Breast epithelium (tissue), 4 donors: ENCODE measurements around the gene GCM1. TPM values are rescaled to one million over a fixed set of nuclear protein-coding genes. Genes with fewer than 3 reads are reported as not detected.

Experiments
- DNase-seq, 2 donors: peaks; one replicate each; pipeline ENCODE4 v3.0.0-alpha.2; 2019; ENCODE audit warnings: low spot score in 2 of 2
- H3K27ac ChIP-seq, 2 donors: fragments of 200-600 bp; sonication (generic) in 1 of 2; one replicate each; pipeline ENCODE4 v1.5.1; 2016 to 2019; ENCODE audit warnings: mild to moderate bottlenecking in 1 of 2
- H3K27me3 ChIP-seq, 2 donors: fragments of 200-600 bp; sonication (generic) in 1 of 2; one replicate each; pipeline versions ENCODE4 v1.5.1 to v1.6.0; 2017 to 2019; ENCODE audit warnings: control low read depth in 1 of 2, mild to moderate bottlenecking in 1 of 2
- H3K36me3 ChIP-seq: fragments of 200-600 bp; one replicate; pipeline ENCODE4 v1.5.1; 2019
- H3K4me1 ChIP-seq, 2 donors: fragments of 200-600 bp; sonication (generic); one replicate each; pipeline ENCODE4 v1.5.1; 2016 to 2019; ENCODE audit warnings: control low read depth in 1 of 2
- H3K4me3 ChIP-seq, 3 donors: fragments of 200-600 bp; sonication (generic); 1 replicate in 2 of 3; 2 replicates in 1 of 3; pipeline ENCODE4 v1.5.1; 2016 to 2019; ENCODE audit warnings: mild to moderate bottlenecking in 3 of 3, moderate library complexity in 2 of 3
- H3K9me3 ChIP-seq, 2 donors: fragments of 200-600 bp; sonication (generic) in 1 of 2; one replicate each; pipeline ENCODE4 v1.5.1; 2016 to 2019; ENCODE audit warnings: control low read depth in 1 of 2
- CTCF ChIP-seq, 3 donors: fragments of 450-650 bp; IDR thresholded peaks; one replicate each; pipeline ENCODE4 v1.5.1; 2016 to 2017; ENCODE audit warnings: antibody characterized with exemption in 3 of 3, mild to moderate bottlenecking in 3 of 3, moderate library complexity in 3 of 3
- POLR2A ChIP-seq: fragments of 450-650 bp; IDR thresholded peaks from one replicate; pipeline ENCODE4 v1.6.1; 2016; ENCODE audit warnings: antibody characterized with exemption, mild to moderate bottlenecking, moderate library complexity
- POLR2AphosphoS5 ChIP-seq, 3 donors: sonication (generic); formaldehyde crosslinking; IDR thresholded peaks; one replicate each; pipeline ENCODE4 v1.6.1; 2017; ENCODE audit warnings: antibody characterized with exemption in 3 of 3
- intact Hi-C: fragments of 100-400 bp; cut with DNase I; formaldehyde crosslinking; loops from one replicate; pipeline ENCODE4 v1.15.1; 2023; ENCODE audit warnings: low total_unique reads
- total RNA-seq, 3 donors: library from RNA; depleted of rRNA; stranded (reverse); fragments of >200 nt; gene quantifications; one replicate each; pipeline ENCODE4 v1.1.0, GENCODE V29; 2016

GCM1 gene
- total RNA-seq, 3 donors from 2014 or later = 0.32 TPM; not detected in 2

- Histone ChIP-seq H3K36me3 (no peaks in the 10 kb centered on the region), H3K9me3 (no peaks in the 10 kb centered on the region), H3K27ac (no peak overlapping the region), H3K4me3 (no peak overlapping the region), H3K4me1 (no peaks in the 10 kb centered on the region), H3K27me3 (no peaks in the 10 kb centered on the region)
- intact Hi-C loops = no loop called here
- TF ChIP-seq CTCF (IDR thresholded peaks at IDR 0.05) (no peak), POLR2A (no peak), POLR2AphosphoS5 (IDR thresholded peaks at IDR 0.05) (no peak)
- DNase-seq = no peak
Measured at GRCh38 chr6:53128842-53129241, 19.8 kb downstream of the GCM1 start.

- no peaks in the 10 kb centered on the region for H3K27me3 ChIP-seq
- no peak overlapping the region for H3K4me3 ChIP-seq
- H3K36me3 ChIP-seq = no peaks in the 10 kb centered on the region
- TF ChIP-seq POLR2A (no peak), POLR2AphosphoS5 (IDR thresholded peaks at IDR 0.05) (no peak), CTCF (IDR thresholded peaks at IDR 0.05) (no peak)
- intact Hi-C loops = no loop called here
- H3K27ac ChIP-seq = no peak overlapping the region
- no peaks in the 10 kb centered on the region for H3K4me1 ChIP-seq
- no peak for DNase-seq
- H3K9me3 ChIP-seq = no peaks in the 10 kb centered on the region
Measured at GRCh38 chr6:53125276-53125675, 23.4 kb downstream of the GCM1 start.

GRCh38 chr6:53124131-53124800 lies 24.4 kb downstream of the GCM1 start:
- DNase-seq = no peak
- H3K27ac ChIP-seq = no peak overlapping the region
- TF ChIP-seq POLR2AphosphoS5 (IDR thresholded peaks at IDR 0.05) = no peak
- no peak for TF ChIP-seq POLR2A
- TF ChIP-seq CTCF (IDR thresholded peaks at IDR 0.05) = no peak
- H3K4me3 ChIP-seq = no peak overlapping the region
- H3K4me1 ChIP-seq = no peaks in the 10 kb centered on the region
- H3K9me3 ChIP-seq = no peaks in the 10 kb centered on the region
- intact Hi-C loops = no loop called here
- H3K27me3 ChIP-seq = no peaks in the 10 kb centered on the region
- no peaks in the 10 kb centered on the region for H3K36me3 ChIP-seq

GRCh38 chr6:53119772-53120409 lies 28.8 kb downstream of the GCM1 start:
- Histone ChIP-seq H3K4me1 (no peaks in the 10 kb centered on the region), H3K27ac (peak overlapping the region; percentile 69 to 72), H3K27me3 (no peaks in the 10 kb centered on the region), H3K9me3 (no peaks in the 10 kb centered on the region), H3K36me3 (no peaks in the 10 kb centered on the region), H3K4me3 (no peak overlapping the region)
- peak; percentile 27 to 78 for DNase-seq
- TF ChIP-seq POLR2AphosphoS5 (IDR thresholded peaks at IDR 0.05) = no peak
- TF ChIP-seq POLR2A = no peak
- TF ChIP-seq CTCF (IDR thresholded peaks at IDR 0.05) = no peak
- intact Hi-C loops = no loop called here

- Histone ChIP-seq H3K27ac (peak overlapping the region; percentile 69 to 72), H3K4me1 (no peaks in the 10 kb centered on the region), H3K9me3 (no peaks in the 10 kb centered on the region), H3K4me3 (no peak overlapping the region), H3K27me3 (no peaks in the 10 kb centered on the region), H3K36me3 (no peaks in the 10 kb centered on the region)
- intact Hi-C loops = no loop called here
- no peak for DNase-seq
- TF ChIP-seq CTCF (IDR thresholded peaks at IDR 0.05) (no peak), POLR2A (no peak), POLR2AphosphoS5 (IDR thresholded peaks at IDR 0.05) (no peak)
Measured at GRCh38 chr6:53119349-53119748, 29.3 kb downstream of the GCM1 start.
